ENCODE results near the gene KCNAB3.

The KCNAB3 gene

GRCh38 chr17:7897090-7897489 lies 32.6 kb downstream of the KCNAB3 start:
- no peak for DNase-seq

GRCh38 chr17:7894866-7895265 lies 34.8 kb downstream of the KCNAB3 start:
- DNase-seq, result no peak

GRCh38 chr17:7894226-7894625 lies 35.4 kb downstream of the KCNAB3 start:
- DNase-seq, result no peak

GRCh38 chr17:7893187-7893880 lies 36.3 kb downstream of the KCNAB3 start:
- no peak for DNase-seq

- DNase-seq, result no peak
Observed at GRCh38 chr17:7889166-7889955, 40.3 kb downstream of the KCNAB3 start.

GRCh38 chr17:7888184-7888920 lies 41.3 kb downstream of the KCNAB3 start, which contains the start of gene CHD3:
TSS of gene CHD3 (plus strand) at chr17:7888789. CDS start at chr17:7889001, 212 bp downstream.
- no peak for DNase-seq

- peak; percentile 58 for DNase-seq
Observed at GRCh38 chr17:7887482-7888183, 42.0 kb downstream of the KCNAB3 start.

GRCh38 chr17:7887038-7887481 lies 42.6 kb downstream of the KCNAB3 start:
- peak; percentile 58 for DNase-seq

- DNase-seq, result peak; percentile 22
Observed at GRCh38 chr17:7886227-7887037, 43.2 kb downstream of the KCNAB3 start.

GRCh38 chr17:7885367-7886226 lies 44.1 kb downstream of the KCNAB3 start:
- DNase-seq, result no peak

GRCh38 chr17:7884581-7885366 lies 44.9 kb downstream of the KCNAB3 start:
- DNase-seq, result no peak

GRCh38 chr17:7883781-7884386 lies 45.8 kb downstream of the KCNAB3 start:
- DNase-seq, result no peak

- DNase-seq, result no peak
Observed at GRCh38 chr17:7882629-7883028, 47.0 kb downstream of the KCNAB3 start.

- no peak for DNase-seq
Observed at GRCh38 chr17:7882068-7882467, 47.6 kb downstream of the KCNAB3 start.

GRCh38 chr17:7881276-7882054 lies 48.2 kb downstream of the KCNAB3 start:
- no peak for DNase-seq

GRCh38 chr17:7880076-7880868 lies 49.4 kb downstream of the KCNAB3 start:
- no peak for DNase-seq

GRCh38 chr17:7878234-7878633 lies 51.4 kb downstream of the KCNAB3 start:
- DNase-seq, result no peak

- no peak for DNase-seq
Observed at GRCh38 chr17:7875804-7876370, 53.8 kb downstream of the KCNAB3 start.
